GM12875 (cell line): Measurements from ENCODE around the gene ZNF469.

ENCODE experiments used
- H3K4me3 ChIP-seq: one replicate; pipeline ENCODE4 v1.5.1; 2011; ENCODE audit warnings: low read depth, low read length, control low read depth
- TF ChIP-seq, protein P1 (sequence below): IDR thresholded peaks from 2 replicates; pipeline ENCODE4 v1.5.1; 2011; ENCODE audit warnings: low read depth, mild to moderate bottlenecking, control low read depth, inconsistent platforms, low read length, moderate library complexity, borderline replicate concordance; ENCODE audit not compliant: insufficient read depth

Gene ZNF469

DNA sequence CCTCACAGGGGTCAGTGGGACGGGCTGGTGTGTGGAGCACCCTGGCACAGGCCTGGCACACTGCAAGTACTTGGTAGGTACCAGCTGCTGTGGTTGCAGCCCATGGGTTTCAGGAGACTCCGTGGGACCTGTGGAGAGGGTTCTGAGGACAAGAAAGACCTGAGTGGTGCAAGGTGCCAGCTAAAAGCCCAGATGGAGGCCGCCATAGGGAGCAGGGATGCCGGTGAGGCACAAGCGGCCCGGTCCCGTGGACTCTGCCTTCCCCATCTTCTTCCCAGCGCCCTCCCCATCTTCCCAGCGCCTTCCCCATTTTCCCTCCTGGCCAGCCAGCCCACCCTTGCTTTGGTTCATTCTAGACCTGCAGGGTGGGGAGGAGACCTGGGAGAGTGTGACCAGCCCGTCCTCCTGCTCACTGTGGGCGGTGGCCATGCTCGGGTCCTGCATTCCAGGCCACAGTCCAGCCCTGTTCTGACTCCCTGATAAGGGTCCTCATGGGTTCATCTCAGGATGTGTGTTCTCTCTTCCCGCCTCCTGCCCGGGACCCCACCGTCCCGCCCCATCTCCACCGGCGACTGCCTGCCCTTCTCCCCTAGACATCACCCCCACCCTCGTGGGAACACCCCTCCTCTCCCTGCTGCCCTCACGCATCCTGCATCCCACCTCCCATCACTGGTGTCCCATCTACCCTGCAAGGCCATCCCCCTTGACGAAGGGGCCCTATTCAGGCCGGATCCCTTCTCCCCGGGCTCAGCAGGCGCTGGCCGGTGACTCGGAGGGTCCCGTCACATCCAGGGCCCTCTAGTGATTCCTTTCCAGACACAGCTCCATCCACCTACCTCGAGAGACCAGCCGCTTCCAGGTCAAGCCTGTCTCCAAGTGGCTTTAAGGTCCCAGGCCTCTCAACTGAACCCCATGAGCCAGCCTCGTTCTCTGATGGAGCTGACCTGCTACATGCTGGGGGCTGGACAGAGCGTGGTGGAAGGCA, 3.4 kb downstream of the ZNF469 start:
- TF ChIP-seq, protein P1, sequence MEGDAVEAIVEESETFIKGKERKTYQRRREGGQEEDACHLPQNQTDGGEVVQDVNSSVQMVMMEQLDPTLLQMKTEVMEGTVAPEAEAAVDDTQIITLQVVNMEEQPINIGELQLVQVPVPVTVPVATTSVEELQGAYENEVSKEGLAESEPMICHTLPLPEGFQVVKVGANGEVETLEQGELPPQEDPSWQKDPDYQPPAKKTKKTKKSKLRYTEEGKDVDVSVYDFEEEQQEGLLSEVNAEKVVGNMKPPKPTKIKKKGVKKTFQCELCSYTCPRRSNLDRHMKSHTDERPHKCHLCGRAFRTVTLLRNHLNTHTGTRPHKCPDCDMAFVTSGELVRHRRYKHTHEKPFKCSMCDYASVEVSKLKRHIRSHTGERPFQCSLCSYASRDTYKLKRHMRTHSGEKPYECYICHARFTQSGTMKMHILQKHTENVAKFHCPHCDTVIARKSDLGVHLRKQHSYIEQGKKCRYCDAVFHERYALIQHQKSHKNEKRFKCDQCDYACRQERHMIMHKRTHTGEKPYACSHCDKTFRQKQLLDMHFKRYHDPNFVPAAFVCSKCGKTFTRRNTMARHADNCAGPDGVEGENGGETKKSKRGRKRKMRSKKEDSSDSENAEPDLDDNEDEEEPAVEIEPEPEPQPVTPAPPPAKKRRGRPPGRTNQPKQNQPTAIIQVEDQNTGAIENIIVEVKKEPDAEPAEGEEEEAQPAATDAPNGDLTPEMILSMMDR = no peak
- H3K4me3 ChIP-seq = no peak overlapping the region

DNA sequence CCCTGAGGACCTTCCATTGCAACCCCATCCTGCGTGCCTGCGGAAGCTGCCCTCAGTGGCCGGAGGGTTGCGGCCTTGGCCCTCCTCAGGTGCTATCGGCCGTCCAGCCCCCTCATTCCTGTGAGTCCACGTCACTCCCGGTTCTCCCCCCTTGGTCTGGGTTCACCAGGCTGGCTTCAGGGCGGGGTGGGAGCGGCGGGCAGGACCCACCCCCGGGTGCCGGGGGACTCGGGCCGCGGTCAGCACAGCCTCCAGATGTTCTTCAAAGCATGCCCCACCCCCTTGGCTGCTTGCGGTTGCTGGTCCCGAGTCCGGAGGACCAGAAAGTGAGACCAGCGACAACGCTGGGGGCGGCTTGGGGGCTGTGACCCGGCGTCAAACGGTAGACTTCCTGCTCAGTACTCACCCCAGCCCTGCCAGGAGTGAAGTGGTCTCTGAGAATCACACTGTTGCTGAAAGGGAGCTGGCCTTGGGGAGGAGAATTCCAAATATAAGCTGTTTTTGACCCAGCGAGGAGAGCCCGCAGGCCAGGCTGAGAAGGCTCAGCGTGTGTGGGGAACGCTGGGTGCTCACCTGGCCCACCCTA, 4.5 kb downstream of the ZNF469 start:
- TF ChIP-seq, protein P1 = no peak
- H3K4me3 ChIP-seq = no peak overlapping the region

DNA sequence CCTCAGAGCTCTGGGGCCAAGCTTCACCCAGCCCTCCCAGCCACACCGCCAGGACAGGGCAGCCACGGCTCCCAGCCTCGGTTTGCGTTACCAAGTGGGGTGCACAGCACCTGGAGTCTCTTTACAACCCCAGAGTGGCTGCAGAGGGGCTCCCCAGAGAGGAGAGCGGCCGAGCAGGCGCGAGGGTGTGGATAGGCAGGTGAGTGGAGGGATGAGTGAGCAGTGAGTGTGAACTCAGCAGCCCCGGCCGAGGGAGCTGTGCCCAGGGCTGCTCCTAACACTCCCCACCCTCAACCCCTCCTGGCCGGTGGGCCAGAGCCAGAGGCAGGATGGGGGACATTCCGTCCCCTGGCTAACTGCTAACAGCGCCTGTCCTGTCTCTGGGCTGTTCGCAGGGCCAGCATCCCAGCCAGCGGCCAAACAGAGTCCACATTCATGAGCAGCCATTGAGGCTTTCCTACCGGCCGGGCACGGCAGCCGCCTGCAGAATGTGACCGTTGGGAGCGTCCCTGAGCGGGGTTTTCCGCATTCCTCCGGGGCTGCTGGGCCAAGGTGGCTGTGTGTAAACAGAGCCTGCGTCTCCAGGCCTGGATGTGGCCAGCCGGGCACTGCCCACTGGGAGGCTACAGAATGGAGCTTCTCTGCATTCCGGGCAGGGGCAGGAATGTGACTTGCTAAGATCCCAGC, 5.3 kb downstream of the ZNF469 start:
- TF ChIP-seq, protein P1 = no peak
- no peak overlapping the region for H3K4me3 ChIP-seq

DNA sequence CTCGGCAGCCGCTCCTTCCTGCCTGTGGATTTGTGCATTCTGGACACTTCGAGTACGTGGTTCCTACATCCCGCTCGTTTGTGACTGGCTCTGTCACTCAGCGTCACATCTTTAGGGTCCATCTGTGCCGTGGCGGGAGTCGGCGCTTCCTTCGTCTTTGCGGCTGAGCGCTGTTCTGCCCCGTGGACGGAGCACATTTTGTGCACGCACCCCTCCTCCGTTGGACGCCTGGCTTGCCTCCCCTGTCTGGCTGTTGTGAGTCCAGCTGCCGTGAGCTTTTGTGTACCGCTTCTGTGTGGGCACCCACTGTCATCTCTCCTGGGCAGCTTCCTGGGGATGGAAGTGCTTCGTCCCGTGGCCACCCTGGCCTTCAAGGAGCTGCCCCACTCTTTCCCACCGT, 6.4 kb downstream of the ZNF469 start:
- TF ChIP-seq, protein P1 = no peak
- no peak overlapping the region for H3K4me3 ChIP-seq

DNA sequence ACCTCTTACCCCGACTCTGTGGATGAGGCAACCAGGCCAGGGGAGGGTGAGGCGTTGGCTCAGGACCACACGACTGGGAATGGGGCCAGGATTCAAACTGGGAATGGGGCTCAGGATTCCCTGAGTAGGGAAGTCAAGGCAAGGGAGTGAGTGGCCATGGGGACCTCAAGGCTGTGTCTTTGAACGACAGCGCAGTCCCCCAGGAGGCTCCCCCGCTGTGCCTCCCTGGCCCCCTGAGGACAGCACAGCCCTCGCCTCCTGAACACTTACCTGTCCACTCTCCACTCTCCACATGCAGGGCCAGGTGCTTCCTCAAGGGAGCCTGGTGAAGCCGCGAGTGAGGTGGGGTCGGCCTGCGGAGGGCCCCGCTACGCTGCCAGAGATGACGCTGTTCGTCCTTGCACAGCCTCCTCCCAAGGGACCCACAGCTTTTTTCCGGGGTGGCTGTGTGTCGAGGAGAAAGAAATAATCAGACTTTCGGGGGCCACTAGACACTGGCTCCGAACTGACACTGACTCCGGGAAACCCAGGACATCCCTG, 6.9 kb downstream of the ZNF469 start:
- H3K4me3 ChIP-seq = no peak overlapping the region
- TF ChIP-seq, protein P1 = no peak

DNA sequence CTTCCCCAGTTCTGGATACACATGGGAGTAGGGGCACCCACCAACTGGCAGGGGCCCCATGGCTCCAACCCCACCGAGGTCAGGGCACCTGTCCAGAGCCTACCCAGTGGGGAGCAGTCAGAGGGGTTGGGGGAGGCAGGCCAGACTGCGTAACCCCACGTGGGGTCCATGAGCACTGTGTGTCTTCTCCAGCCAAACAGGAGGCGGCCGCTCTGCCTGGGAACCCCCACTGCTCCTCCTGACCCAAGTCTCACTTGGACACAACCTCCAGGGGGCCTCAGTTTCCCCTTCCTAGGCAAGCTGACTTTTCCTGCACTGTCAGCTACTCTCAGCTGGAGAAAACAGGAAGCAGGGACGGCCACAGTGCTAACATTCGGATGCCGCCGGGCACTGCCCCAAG, 7.5 kb downstream of the ZNF469 start:
- TF ChIP-seq, protein P1 = no peak
- H3K4me3 ChIP-seq = no peak overlapping the region

DNA sequence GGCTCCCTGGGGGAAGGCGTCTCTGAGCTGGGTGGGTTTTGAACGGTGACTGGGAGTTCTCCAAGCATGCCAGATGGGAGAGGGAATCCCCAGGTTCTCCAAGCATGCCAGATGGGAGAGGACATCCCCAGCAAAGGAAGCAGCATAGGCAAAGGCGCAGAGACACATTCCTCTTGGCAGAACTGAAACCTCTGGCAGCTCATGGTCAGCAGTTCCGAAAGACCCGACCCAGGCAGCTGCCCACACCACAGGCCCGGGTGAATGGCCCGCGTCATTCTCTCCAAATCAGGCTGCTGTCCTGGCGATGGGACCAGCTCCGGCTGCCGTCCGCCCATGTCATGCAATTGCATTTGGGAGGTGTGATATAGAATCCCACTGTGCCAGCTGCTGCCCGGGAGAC, 8.0 kb downstream of the ZNF469 start:
- TF ChIP-seq, protein P1 = no peak
- no peak overlapping the region for H3K4me3 ChIP-seq
